NCI-H69 (cell line): ENCODE results near the gene SMIM30.
A peak's percentile ranks its signal among the peaks of the same experiment; 100 is the strongest.

Source experiments
- DNase-seq: peaks from one replicate; lab custom pipeline; 2025; lab: John Stamatoyannopoulos, UW

The SMIM30 gene

GRCh38 chr7:113100121-113100603, 18.2 kb downstream of the SMIM30 start:
- DNase-seq = peak; percentile 62

GRCh38 chr7:113099284-113099919, 19.0 kb downstream of the SMIM30 start:
- DNase-seq = no peak

- no peak for DNase-seq
These were observed 23.7 kb downstream of the SMIM30 start for GRCh38 chr7:113094517-113095249.

- DNase-seq = no peak
These were observed 24.8 kb downstream of the SMIM30 start for GRCh38 chr7:113093561-113093960.

- DNase-seq = no peak
These were observed 25.6 kb downstream of the SMIM30 start for GRCh38 chr7:113092762-113093161.

GRCh38 chr7:113087071-113087998, 31.0 kb downstream of the SMIM30 start:
- peak; percentile 82 for DNase-seq

GRCh38 chr7:113086431-113086888, 31.9 kb downstream of the SMIM30 start, which contains the start of gene GPR85:
GPR85 (minus strand) TSS chr7:113086827; CDS start chr7:113084721, 2,106 bp downstream.
- peak; percentile 79 for DNase-seq

- peak; percentile 60 for DNase-seq
These were observed 32.5 kb downstream of the SMIM30 start for GRCh38 chr7:113085781-113086390.

- no peak for DNase-seq
These were observed 33.7 kb downstream of the SMIM30 start for GRCh38 chr7:113084496-113085172.

GRCh38 chr7:113083816-113084495, 34.4 kb downstream of the SMIM30 start:
- no peak for DNase-seq

- no peak for DNase-seq
These were observed 35.1 kb downstream of the SMIM30 start for GRCh38 chr7:113083132-113083815.

GRCh38 chr7:113078331-113078730, 40.0 kb downstream of the SMIM30 start:
- DNase-seq = peak; percentile 21

- no peak for DNase-seq
These were observed 41.7 kb downstream of the SMIM30 start for GRCh38 chr7:113076703-113077102.

GRCh38 chr7:113071465-113071864, 46.9 kb downstream of the SMIM30 start:
- no peak for DNase-seq
